Endothelial cell of umbilical vein (primary cell): ENCODE results near the gene VSIR. TPM values are rescaled to one million over a fixed set of nuclear protein-coding genes. Genes with fewer than 3 reads are reported as not detected.

Source experiments
- BruUV-seq: library from RNA; stranded (reverse); fragments of 400-500 nt; replicated peaks from 2 replicates; lab custom pipeline; 2021; lab: Mats Ljungman, UMichigan
- CTCF ChIA-PET: fragments of 300-600, 350-600 bp; sonication (Branson Sonifier 250); formaldehyde crosslinking; loops from one replicate; lab custom pipeline; 2021; ENCODE audit warnings: antibody characterized with exemption, inconsistent platforms; lab: Charles Lee
- POLR2A ChIA-PET: fragments of 300-600, 350-600 bp; sonication (Branson Sonifier 250); formaldehyde crosslinking; loops from one replicate; lab custom pipeline; 2021; ENCODE audit warnings: antibody characterized with exemption, inconsistent platforms; lab: Charles Lee
- DNase-seq: peaks from one replicate; pipeline ENCODE4 v3.0.0-alpha.2; 2011; ENCODE audit warnings: low read depth, low spot score
- FAIRE-seq: peaks from 2 replicates; lab custom pipeline; 2011; peaks lifted over from hg19 to GRCh38; lab: Jason Lieb, UNC
- H2AFZ ChIP-seq: 2 replicates; pipeline ENCODE4 v1.6.0; 2012; ENCODE audit warnings: low read depth, low read length, control low read depth, inconsistent platforms
- H3K27ac ChIP-seq: 2 replicates; pipeline ENCODE4 v1.5.1; 2011; ENCODE audit warnings: low read depth, mild to moderate bottlenecking, control low read depth, low read length, moderate library complexity; ENCODE audit not compliant: insufficient read depth
- H3K27me3 ChIP-seq, 2 experiments: 2 replicates each; pipeline versions ENCODE4 v1.6.0 to v1.6.1; 2011; ENCODE audit warnings: low read length in 2 of 2, mixed read lengths in 1 of 2; ENCODE audit not compliant: control insufficient read depth in 2 of 2, insufficient read depth in 2 of 2
- H3K36me3 ChIP-seq, 2 experiments: 2 replicates in 1 of 2; 3 replicates in 1 of 2; pipeline ENCODE4 v1.5.1; 2011; ENCODE audit warnings: low read length in 2 of 2, mild to moderate bottlenecking in 1 of 2, moderate library complexity in 1 of 2; ENCODE audit not compliant: control insufficient read depth in 2 of 2, insufficient read depth in 2 of 2; ENCODE audit errors: extremely low read depth in 1 of 2
- H3K4me1 ChIP-seq: 3 replicates; pipeline ENCODE4 v1.5.1; 2011; ENCODE audit warnings: mild to moderate bottlenecking, low read length; ENCODE audit not compliant: control insufficient read depth, insufficient read depth; ENCODE audit errors: extremely low read depth
- H3K4me2 ChIP-seq: 2 replicates; pipeline ENCODE4 v1.6.1; 2011; ENCODE audit warnings: low read length, control low read depth, mixed read lengths; ENCODE audit not compliant: insufficient read depth
- H3K4me3 ChIP-seq, 3 experiments: fragments of 200-600 bp in 1 of 3; sonication (generic), shearing (Covaris generic) in 1 of 3; replicated peaks in 1 of 3; 2 replicates each; pipeline ENCODE4 v1.5.1; 2011 to 2016; ENCODE audit warnings: control low read depth in 3 of 3, low read length in 3 of 3, mild to moderate bottlenecking in 2 of 3, inconsistent platforms in 1 of 3, low read depth in 1 of 3, moderate library complexity in 1 of 3; ENCODE audit not compliant: insufficient read depth in 1 of 3
- H3K79me2 ChIP-seq: 2 replicates; pipeline ENCODE4 v1.6.0; 2012; ENCODE audit warnings: low read length, inconsistent platforms; ENCODE audit not compliant: control insufficient read depth, insufficient read depth
- H3K9ac ChIP-seq: replicated peaks from 2 replicates; pipeline ENCODE3; 2011; ENCODE audit warnings: low read length, control low read depth; ENCODE audit not compliant: insufficient read depth; ENCODE audit errors: extremely low read depth
- H3K9me1 ChIP-seq: replicated peaks from 3 replicates; pipeline ENCODE4 v1.6.0; 2011; ENCODE audit warnings: mild to moderate bottlenecking, low read length; ENCODE audit not compliant: control insufficient read depth, insufficient read depth; ENCODE audit errors: extremely low read depth
- H3K9me3 ChIP-seq: replicated peaks from 2 replicates; pipeline ENCODE4 v1.5.1; 2012; ENCODE audit warnings: low read length, inconsistent platforms; ENCODE audit not compliant: control insufficient read depth, insufficient read depth
- H4K20me1 ChIP-seq: replicated peaks from 2 replicates; pipeline ENCODE3; 2011; ENCODE audit warnings: mild to moderate bottlenecking, low read length; ENCODE audit not compliant: control insufficient read depth, insufficient read depth; ENCODE audit errors: extremely low read depth
- EZH2 ChIP-seq: IDR thresholded peaks from 2 replicates; pipeline ENCODE4 v1.6.1; 2012; ENCODE audit warnings: borderline replicate concordance, low read depth, mild to moderate bottlenecking, moderate library complexity, low read length, inconsistent platforms; ENCODE audit not compliant: severe bottlenecking
- FOS ChIP-seq: IDR thresholded peaks from 2 replicates; pipeline ENCODE4 v1.6.1; 2011; ENCODE audit warnings: mild to moderate bottlenecking, low read length, moderate library complexity, borderline replicate concordance; ENCODE audit not compliant: insufficient read depth
- GATA2 ChIP-seq: IDR thresholded peaks from 2 replicates; pipeline ENCODE4 v1.7.0; 2011; ENCODE audit warnings: low read depth, mild to moderate bottlenecking, moderate library complexity, mixed read lengths, low read length; ENCODE audit not compliant: insufficient read length, insufficient read depth
- JUN ChIP-seq: IDR thresholded peaks from 2 replicates; pipeline ENCODE4 v1.6.1; 2011; ENCODE audit warnings: borderline replicate concordance, low read depth; ENCODE audit not compliant: insufficient read length, insufficient read depth
- MYC ChIP-seq: IDR thresholded peaks from one replicate; pipeline ENCODE4 v1.6.1; 2011; ENCODE audit warnings: mild to moderate bottlenecking, low read depth, low read length
- POLR2A ChIP-seq: IDR thresholded peaks from 2 replicates; pipeline ENCODE4 v1.6.1; 2012; ENCODE audit warnings: low read depth, mild to moderate bottlenecking, control low read depth, low read length
- POLR2AphosphoS5 ChIP-seq: IDR thresholded peaks from 2 replicates; pipeline ENCODE4 v1.6.1; 2012; ENCODE audit warnings: low read depth, mild to moderate bottlenecking, control low read depth, low read length, moderate library complexity; ENCODE audit not compliant: insufficient read depth
- dilution Hi-C: fragments of 300-500 bp; cut with MboI; formaldehyde crosslinking; loops from one replicate; pipeline ENCODE4 v1.15.0; 2019; ENCODE audit warnings: low sequenced_read_pairs; ENCODE audit not compliant: extremely low pct_ligation_motif_present
- intact Hi-C: fragments of 100-400 bp; cut with micrococcal nuclease; formaldehyde crosslinking; loops from one replicate; pipeline ENCODE4 v1.10.0; 2022
- polyA plus RNA-seq, 4 experiments: library from polyadenylated mRNA; depleted of rRNA in 3 of 4; stranded (reverse) in 3 of 4; unstranded in 1 of 4; fragments of >200 nt; gene quantifications; 2 replicates each; pipeline versions ENCODE4 v1.2.1 to v1.2.3, GENCODE V29; 2011 to 2012; ENCODE audit warnings: missing spikeins in 1 of 4
- total RNA-seq: library from RNA; stranded (reverse); gene quantifications from 2 replicates; pipeline ENCODE4 v1.2.3, GENCODE V29; 2021
- TF ChIP-seq, protein P1 (sequence below): IDR thresholded peaks from 2 replicates; pipeline ENCODE4 v1.6.1; 2011; ENCODE audit not compliant: insufficient read depth, insufficient read length
- TF ChIP-seq, protein P2 (sequence below), 2 donors: IDR thresholded peaks; 1 replicate in 1 of 2; 2 replicates in 1 of 2; pipeline ENCODE4 v1.5.1; 2011; ENCODE audit warnings: low read length in 2 of 2, mild to moderate bottlenecking in 2 of 2, moderate library complexity in 2 of 2, control low read depth in 1 of 2, inconsistent platforms in 1 of 2, low read depth in 1 of 2; ENCODE audit not compliant: insufficient read depth in 1 of 2; ENCODE audit errors: extremely low read depth in 1 of 2

Gene VSIR
- total and polyA plus RNA-seq, 2 donors (not counting 3 experiments of a cell fraction or from before 2014, with no cell fraction given) = 4.9 to 6.3 TPM

DNA sequence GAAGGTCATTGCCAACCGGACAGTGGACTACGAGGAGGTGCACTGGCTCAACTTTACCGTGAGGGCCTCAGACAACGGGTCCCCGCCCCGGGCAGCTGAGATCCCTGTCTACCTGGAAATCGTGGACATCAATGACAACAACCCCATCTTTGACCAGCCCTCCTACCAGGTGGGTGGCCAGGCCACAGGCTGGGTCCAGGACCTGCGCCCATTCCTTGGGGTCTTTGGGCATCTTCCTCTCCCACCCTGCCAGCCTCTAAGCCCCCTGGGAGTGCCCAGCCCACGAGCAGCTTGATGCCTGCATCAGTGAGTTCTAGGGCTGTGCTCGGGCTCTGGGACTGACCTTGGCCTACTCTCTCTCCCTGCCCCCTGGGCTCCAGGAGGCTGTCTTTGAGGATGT, 25.8 kb upstream of the VSIR start:
- no peak for DNase-seq
- Histone ChIP-seq H3K9ac (no peak overlapping the region), H3K4me3 (no peak overlapping the region), H3K36me3 (no peaks in the 10 kb centered on the region), H3K27ac (no peak overlapping the region), H3K9me1 (no peaks in the 10 kb centered on the region), H3K9me3 (no peaks in the 10 kb centered on the region), H3K27me3 (no peaks in the 10 kb centered on the region), H3K4me1 (peaks cover 6% of the 10 kb centered on the region), H3K4me2 (no peak overlapping the region), H3K79me2 (no peaks in the 10 kb centered on the region), H2AFZ (no peak overlapping the region), H4K20me1 (no peaks in the 10 kb centered on the region)
- POLR2A ChIA-PET = no interaction called here
- CTCF ChIA-PET = no interaction called here
- dilution Hi-C loops (no loop called here), intact Hi-C loops (no loop called here)
- no TSS peak for BruUV-seq
- TF ChIP-seq, protein P1, sequence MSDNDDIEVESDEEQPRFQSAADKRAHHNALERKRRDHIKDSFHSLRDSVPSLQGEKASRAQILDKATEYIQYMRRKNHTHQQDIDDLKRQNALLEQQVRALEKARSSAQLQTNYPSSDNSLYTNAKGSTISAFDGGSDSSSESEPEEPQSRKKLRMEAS = no peak
- no peak for TF ChIP-seq GATA2
- TF ChIP-seq POLR2A = no peak
- TF ChIP-seq MYC = no peak
- no peak for TF ChIP-seq JUN
- FAIRE-seq = no peak

DNA sequence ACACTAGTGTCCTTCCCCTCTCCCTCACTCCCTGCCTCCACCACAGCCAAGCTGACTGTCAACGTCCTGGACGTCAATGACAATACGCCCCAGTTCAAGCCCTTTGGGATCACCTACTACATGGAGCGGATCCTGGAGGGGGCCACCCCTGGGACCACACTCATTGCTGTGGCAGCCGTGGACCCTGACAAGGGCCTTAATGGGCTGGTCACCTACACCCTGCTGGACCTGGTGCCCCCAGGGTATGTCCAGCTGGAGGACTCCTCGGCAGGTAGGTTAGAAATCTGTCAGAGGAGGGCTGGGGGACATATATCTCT, 24.9 kb upstream of the VSIR start:
- no peaks in the 10 kb centered on the region for H3K9me3 ChIP-seq
- H2AFZ ChIP-seq = no peak overlapping the region
- no peaks in the 10 kb centered on the region for H3K27me3 ChIP-seq
- H3K27ac ChIP-seq = no peak overlapping the region
- dilution Hi-C loops = no loop called here
- no peak overlapping the region for H3K4me2 ChIP-seq
- no peak for FAIRE-seq
- no peaks in the 10 kb centered on the region for H4K20me1 ChIP-seq
- H3K36me3 ChIP-seq = no peaks in the 10 kb centered on the region
- intact Hi-C loops = no loop called here
- H3K9me1 ChIP-seq = no peaks in the 10 kb centered on the region
- ChIA-PET CTCF (no interaction called here), POLR2A (no interaction called here)
- DNase-seq = no peak
- TF ChIP-seq FOS (no peak), POLR2A (no peak), EZH2 (no peak), GATA2 (no peak), POLR2AphosphoS5 (no peak), MYC (no peak), JUN (no peak)
- TF ChIP-seq, protein P2, sequence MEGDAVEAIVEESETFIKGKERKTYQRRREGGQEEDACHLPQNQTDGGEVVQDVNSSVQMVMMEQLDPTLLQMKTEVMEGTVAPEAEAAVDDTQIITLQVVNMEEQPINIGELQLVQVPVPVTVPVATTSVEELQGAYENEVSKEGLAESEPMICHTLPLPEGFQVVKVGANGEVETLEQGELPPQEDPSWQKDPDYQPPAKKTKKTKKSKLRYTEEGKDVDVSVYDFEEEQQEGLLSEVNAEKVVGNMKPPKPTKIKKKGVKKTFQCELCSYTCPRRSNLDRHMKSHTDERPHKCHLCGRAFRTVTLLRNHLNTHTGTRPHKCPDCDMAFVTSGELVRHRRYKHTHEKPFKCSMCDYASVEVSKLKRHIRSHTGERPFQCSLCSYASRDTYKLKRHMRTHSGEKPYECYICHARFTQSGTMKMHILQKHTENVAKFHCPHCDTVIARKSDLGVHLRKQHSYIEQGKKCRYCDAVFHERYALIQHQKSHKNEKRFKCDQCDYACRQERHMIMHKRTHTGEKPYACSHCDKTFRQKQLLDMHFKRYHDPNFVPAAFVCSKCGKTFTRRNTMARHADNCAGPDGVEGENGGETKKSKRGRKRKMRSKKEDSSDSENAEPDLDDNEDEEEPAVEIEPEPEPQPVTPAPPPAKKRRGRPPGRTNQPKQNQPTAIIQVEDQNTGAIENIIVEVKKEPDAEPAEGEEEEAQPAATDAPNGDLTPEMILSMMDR (IDR thresholded peaks at IDR 0.05; ENCODE audit: extremely low read depth in 1 of 2, insufficient read depth in 1 of 2, low read depth in 1 of 2, low read length in 2 of 2) = no peak
- TF ChIP-seq, protein P1 = no peak
- peaks cover 6% of the 10 kb centered on the region for H3K4me1 ChIP-seq
- H3K4me3 ChIP-seq = no peak overlapping the region
- H3K79me2 ChIP-seq = no peaks in the 10 kb centered on the region
- H3K9ac ChIP-seq = no peak overlapping the region
- no TSS peak for BruUV-seq
